ENCODE measurements around the gene ARID1B.

DNA sequence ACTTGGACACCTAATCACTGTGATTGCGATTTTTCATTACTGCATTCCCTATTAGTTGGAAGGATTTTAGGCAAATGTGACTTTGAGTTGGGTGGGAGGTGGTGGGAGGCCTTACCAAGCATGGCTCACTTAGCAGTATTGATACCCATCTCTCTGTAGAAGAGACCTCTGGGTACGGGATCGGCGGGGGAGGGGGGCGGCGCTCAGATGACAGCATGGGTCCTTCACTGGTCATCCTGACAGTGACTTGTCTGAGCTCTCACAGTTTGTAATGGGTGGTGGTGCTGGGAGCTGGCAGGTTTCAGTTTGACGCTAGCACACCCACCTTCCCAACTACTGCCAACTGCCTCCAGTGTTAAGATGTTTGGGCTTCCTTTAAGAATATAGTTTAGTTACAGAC lies 231.4 kb downstream of the ARID1B start:
- no peak for TF ChIP-seq POLR2A (IDR thresholded peaks at IDR 0.05; ENCODE audit: low read depth, low read length)
- no peak for TF ChIP-seq SMC3 (IDR thresholded peaks at IDR 0.05; ENCODE audit: low read depth, low read length)
- TF ChIP-seq NFE2L2 (IDR thresholded peaks at IDR 0.05; ENCODE audit: low read depth, low read length), result no peak
- no peak for TF ChIP-seq CTCF (conservative IDR thresholded peaks at IDR 0.05; ENCODE audit: low read depth, low read length)

Data from IMR-90 (cell line).